ENCODE results near the gene COIL. TPM values are rescaled to one million over a fixed set of nuclear protein-coding genes. Genes with fewer than 3 reads are reported as not detected.
A peak's percentile ranks its signal among the peaks of the same experiment; 100 is the strongest.

Gene COIL
- total and polyA plus RNA-seq, 11 donors: 5.7 to 11.3 (median 7.8) TPM

DNA sequence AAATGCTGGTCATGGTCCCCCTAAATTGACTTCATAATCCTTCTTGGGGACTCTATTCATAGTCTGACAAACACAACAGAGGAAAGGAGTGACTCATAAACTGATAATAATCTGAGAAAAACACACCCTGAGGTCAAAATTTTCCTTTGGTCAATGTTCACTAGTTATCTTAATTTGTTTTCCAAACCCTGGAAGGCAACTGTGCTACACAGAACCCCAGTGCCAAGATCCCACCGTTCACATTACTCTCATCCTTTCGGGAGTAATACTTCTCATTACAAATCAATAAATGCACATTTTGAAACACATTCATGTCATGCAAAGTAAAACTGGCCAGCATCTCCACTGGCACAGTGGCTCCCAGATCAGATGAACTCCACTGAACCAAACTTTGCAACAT, 23.2 kb downstream of the COIL start:
- Histone ChIP-seq H3K4me1 (peaks cover 0 to 20% (median 0%) of the 10 kb centered on the region in 12 donors), H3K36me3 (peaks cover 0 to 88% (median 80%) of the 10 kb centered on the region in 9 donors), H3K27me3 (no peaks in the 10 kb centered on the region), H3K4me3 (no peak overlapping the region), H3K9me3 (no peaks in the 10 kb centered on the region), H3K27ac (peak overlapping the region in 11 of 12 donors; percentile 26 to 77 (median 42))
- intact Hi-C loops (cut with DNase I): loop anchor here in 7 of 10 donors (2.0 to 10.0 kb wide), 7 partner anchors 45 to 343 kb away; partner anchors contain the start of gene NOG (in 1 of the 7)
- ATAC-seq: peak in 3 of 4 donors; percentile 26 to 78 (median 48)
- DNase-seq: no peak
- TF ChIP-seq CTCF (IDR thresholded peaks at IDR 0.05): no peak
- TF ChIP-seq POLR2A (IDR thresholded peaks at IDR 0.05): no peak
- 53 to 72% (median 57%) methylated on average over 2 of the region's 2 CpGs for WGBS, 4 donors

DNA sequence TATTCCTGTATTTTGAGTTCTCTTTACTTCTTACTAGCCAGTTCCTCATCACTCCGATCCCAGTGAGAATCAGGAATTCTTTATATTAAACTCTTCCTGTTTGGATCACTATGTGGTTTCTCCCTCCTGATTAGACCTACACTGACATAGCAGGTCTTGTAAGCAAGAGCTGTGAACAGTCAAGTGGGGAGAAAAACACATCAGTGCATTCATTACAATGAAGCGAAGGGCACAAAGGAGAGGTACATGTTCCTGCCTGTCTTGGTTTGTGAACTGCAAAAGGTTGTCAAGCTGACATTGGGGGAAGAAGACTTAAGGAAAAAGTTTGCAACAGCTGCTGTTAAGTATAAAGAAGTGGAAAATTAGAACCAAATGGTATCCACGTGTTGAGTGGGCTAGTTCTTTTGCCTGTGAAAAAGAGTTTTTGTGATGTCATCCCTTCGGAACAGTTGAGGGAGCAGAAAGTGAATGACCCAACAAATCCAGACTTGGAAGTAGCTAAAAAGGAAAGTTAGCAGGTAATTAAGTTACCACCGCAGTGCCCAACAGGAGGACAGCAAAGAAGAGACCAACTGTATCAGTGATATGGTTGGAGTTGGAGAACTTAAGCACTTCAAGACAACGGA, 24.0 kb downstream of the COIL start:
- ATAC-seq (no peak), DNase-seq (no peak)
- Histone ChIP-seq H3K4me3 (no peak overlapping the region), H3K4me1 (peaks cover 0 to 20% (median 0%) of the 10 kb centered on the region in 12 donors), H3K9me3 (no peaks in the 10 kb centered on the region), H3K27ac (peak overlapping the region in 9 of 12 donors; percentile 20 to 77 (median 43)), H3K27me3 (no peaks in the 10 kb centered on the region), H3K36me3 (peaks cover 0 to 79% (median 72%) of the 10 kb centered on the region in 9 donors)
- intact Hi-C loops (cut with DNase I): loop anchor here in 7 of 10 donors (2.0 to 10.0 kb wide), 7 partner anchors 45 to 342 kb away; partner anchors contain the start of gene NOG (in 1 of the 7)
- WGBS, 4 donors: 79 to 89% (median 84%) methylated on average over 6 of the region's 6 CpGs
- TF ChIP-seq CTCF (IDR thresholded peaks at IDR 0.05) (no peak), POLR2A (IDR thresholded peaks at IDR 0.05) (no peak)

- WGBS, 4 donors: 89 to 95% (median 93%) methylated on average over 3 of the region's 3 CpGs
- peaks cover 0 to 20% (median 0%) of the 10 kb centered on the region in 12 donors for H3K4me1 ChIP-seq
- intact Hi-C loops (cut with DNase I): loop anchor here in 6 of 10 donors (5.0 to 10.0 kb wide), 5 partner anchors 43 to 341 kb away; partner anchors contain the start of gene NOG (in 1 of the 6)
- H3K9me3 ChIP-seq: peaks cover 0 to 10% (median 0%) of the 10 kb centered on the region in 12 donors
- DNase-seq (no peak), ATAC-seq (no peak)
- no peak overlapping the region for H3K27ac ChIP-seq
- no peaks in the 10 kb centered on the region for H3K27me3 ChIP-seq
- TF ChIP-seq POLR2A (IDR thresholded peaks at IDR 0.05) (no peak), CTCF (IDR thresholded peaks at IDR 0.05) (no peak)
- H3K4me3 ChIP-seq: no peak overlapping the region
- peaks cover 0 to 66% (median 58%) of the 10 kb centered on the region in 9 donors for H3K36me3 ChIP-seq
These were observed 25.4 kb downstream of the COIL start for GRCh38 chr17:56935461-56935860.

GRCh38 chr17:56934280-56934679, 26.6 kb downstream of the COIL start:
- H3K27ac ChIP-seq: no peak overlapping the region
- 89 to 96% (median 95%) methylated on average over 4 of the region's 4 CpGs for WGBS, 4 donors
- intact Hi-C loops (cut with DNase I): loop anchor here in 2 of 10 donors (10.0 kb wide), 2 partner anchors 59 to 339 kb away; partner anchors contain the start of gene NOG (in 1 of the 2)

More at GRCh38 chr17:56934280-56934679, 26.6 kb downstream of the COIL start:
- ATAC-seq (no peak), DNase-seq (no peak)
- H3K9me3 ChIP-seq: peaks cover 0 to 20% (median 2%) of the 10 kb centered on the region in 12 donors
- no peaks in the 10 kb centered on the region for H3K27me3 ChIP-seq
- peaks cover 0 to 20% (median 0%) of the 10 kb centered on the region in 12 donors for H3K4me1 ChIP-seq
- H3K36me3 ChIP-seq: peaks cover 0 to 57% (median 48%) of the 10 kb centered on the region in 9 donors
- no peak for TF ChIP-seq CTCF (IDR thresholded peaks at IDR 0.05)
- no peak for TF ChIP-seq POLR2A (IDR thresholded peaks at IDR 0.05)
- no peak overlapping the region for H3K4me3 ChIP-seq

All from heart left ventricle (tissue), 16 donors.